Dermis lymphatic vessel endothelial cell (primary cell): ENCODE data around the gene TXLNG. TPM values are rescaled to one million over a fixed set of nuclear protein-coding genes. Genes with fewer than 3 reads are reported as not detected.

Experiments
- total RNA-seq: library from RNA; depleted of rRNA; stranded (reverse); fragments of >200 nt; gene quantifications from 2 replicates; pipeline ENCODE4 v1.2.1, GENCODE V29; 2014

Gene TXLNG
- total RNA-seq = 3.5 and 7.1 TPM in 2 replicates

GRCh38 chrX:16786139-16786790 is at the start of gene TXLNG:
TSS of gene TXLNG (plus strand) at chrX:16786466. CDS start at chrX:16786488, 22 bp downstream.

GRCh38 chrX:16870095-16870861 is 84.0 kb downstream of the TXLNG start, which contains the start of gene RBBP7:
TSS of gene RBBP7 (minus strand) at chrX:16870362. CDS start at chrX:16870053, 309 bp downstream.

Other genes starting within 250 kb of the TXLNG start
- gene S100G, start 136.3 kb upstream of the TXLNG start, total RNA-seq = not detected in 2 replicates
- gene CTPS2, start 73.8 kb upstream of the TXLNG start, total RNA-seq = 12.2 and 16.8 TPM in 2 replicates
- gene SYAP1, start 66.9 kb upstream of the TXLNG start, total RNA-seq = 23.2 and 34.2 TPM in 2 replicates
- 91.0 and 118 TPM in 2 replicates for gene RBBP7, start 83.9 kb downstream of the TXLNG start, total RNA-seq
- 9.7 and 11.2 TPM in 2 replicates for gene REPS2, start 160.2 kb downstream of the TXLNG start, total RNA-seq